ENCODE results near the gene TNS2.
"Not testable (repeated sequence)": the region's sequence is repeated elsewhere in the genome, so short reads cannot be mapped to it uniquely, and the experiment has no call there.

The TNS2 gene

DNA sequence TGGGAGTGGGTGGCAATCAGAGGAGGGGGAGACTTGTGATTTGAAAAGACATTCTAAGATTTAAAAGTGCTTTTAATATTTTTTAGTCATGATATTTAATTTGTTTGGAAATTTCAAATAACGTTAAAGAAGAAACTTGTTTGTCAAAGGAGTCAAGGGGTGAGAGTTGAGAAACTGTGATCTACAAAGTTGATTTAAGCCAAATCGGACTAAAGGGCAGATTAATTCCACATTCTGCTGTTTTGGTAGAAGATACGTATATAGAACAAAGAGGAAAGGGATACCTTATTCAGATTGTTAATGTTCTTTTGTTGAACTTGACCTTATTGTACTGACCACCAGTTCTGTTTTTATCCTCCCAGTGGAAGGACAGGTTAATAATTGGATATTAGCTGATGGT is 36.9 kb upstream of the TNS2 start:
- Mint-ChIP-seq H3K4me3 (no peak overlapping the region), H3K36me3 (ENCODE audit: low read depth) (peaks cover 74% of the 10 kb centered on the region), H3K9me3 (peaks cover 13% of the 10 kb centered on the region), H3K4me1 (peaks cover 20% of the 10 kb centered on the region), H3K27ac (no peak overlapping the region), H3K27me3 (ENCODE audit: low read depth, poor library complexity) (no peaks in the 10 kb centered on the region)
- DNase-seq = no peak
- TF ChIP-seq, protein P1, sequence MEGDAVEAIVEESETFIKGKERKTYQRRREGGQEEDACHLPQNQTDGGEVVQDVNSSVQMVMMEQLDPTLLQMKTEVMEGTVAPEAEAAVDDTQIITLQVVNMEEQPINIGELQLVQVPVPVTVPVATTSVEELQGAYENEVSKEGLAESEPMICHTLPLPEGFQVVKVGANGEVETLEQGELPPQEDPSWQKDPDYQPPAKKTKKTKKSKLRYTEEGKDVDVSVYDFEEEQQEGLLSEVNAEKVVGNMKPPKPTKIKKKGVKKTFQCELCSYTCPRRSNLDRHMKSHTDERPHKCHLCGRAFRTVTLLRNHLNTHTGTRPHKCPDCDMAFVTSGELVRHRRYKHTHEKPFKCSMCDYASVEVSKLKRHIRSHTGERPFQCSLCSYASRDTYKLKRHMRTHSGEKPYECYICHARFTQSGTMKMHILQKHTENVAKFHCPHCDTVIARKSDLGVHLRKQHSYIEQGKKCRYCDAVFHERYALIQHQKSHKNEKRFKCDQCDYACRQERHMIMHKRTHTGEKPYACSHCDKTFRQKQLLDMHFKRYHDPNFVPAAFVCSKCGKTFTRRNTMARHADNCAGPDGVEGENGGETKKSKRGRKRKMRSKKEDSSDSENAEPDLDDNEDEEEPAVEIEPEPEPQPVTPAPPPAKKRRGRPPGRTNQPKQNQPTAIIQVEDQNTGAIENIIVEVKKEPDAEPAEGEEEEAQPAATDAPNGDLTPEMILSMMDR (IDR thresholded peaks at IDR 0.05) = no peak

- TF ChIP-seq, protein P1 (IDR thresholded peaks at IDR 0.05) = no peak
- H3K9me3 Mint-ChIP-seq = peaks cover 13% of the 10 kb centered on the region
- DNase-seq = no peak
- peaks cover 7% of the 10 kb centered on the region for H3K4me1 Mint-ChIP-seq
- H3K27me3 Mint-ChIP-seq (ENCODE audit: low read depth, poor library complexity) = no peaks in the 10 kb centered on the region
- H3K4me3 Mint-ChIP-seq = no peak overlapping the region
- no peak overlapping the region for H3K27ac Mint-ChIP-seq
- H3K36me3 Mint-ChIP-seq (ENCODE audit: low read depth) = peaks cover 74% of the 10 kb centered on the region
Measured at GRCh38 chr12:53014709-53015108, 35.2 kb upstream of the TNS2 start.

- Mint-ChIP-seq H3K27me3 (ENCODE audit: low read depth, poor library complexity) (no peaks in the 10 kb centered on the region), H3K4me3 (no peak overlapping the region), H3K27ac (no peak overlapping the region), H3K36me3 (ENCODE audit: low read depth) (peaks cover 80% of the 10 kb centered on the region), H3K9me3 (no peaks in the 10 kb centered on the region), H3K4me1 (no peaks in the 10 kb centered on the region)
- DNase-seq = no peak
- TF ChIP-seq, protein P1 (IDR thresholded peaks at IDR 0.05) = no peak
Measured at GRCh38 chr12:53025250-53025649, 24.6 kb upstream of the TNS2 start.

DNA sequence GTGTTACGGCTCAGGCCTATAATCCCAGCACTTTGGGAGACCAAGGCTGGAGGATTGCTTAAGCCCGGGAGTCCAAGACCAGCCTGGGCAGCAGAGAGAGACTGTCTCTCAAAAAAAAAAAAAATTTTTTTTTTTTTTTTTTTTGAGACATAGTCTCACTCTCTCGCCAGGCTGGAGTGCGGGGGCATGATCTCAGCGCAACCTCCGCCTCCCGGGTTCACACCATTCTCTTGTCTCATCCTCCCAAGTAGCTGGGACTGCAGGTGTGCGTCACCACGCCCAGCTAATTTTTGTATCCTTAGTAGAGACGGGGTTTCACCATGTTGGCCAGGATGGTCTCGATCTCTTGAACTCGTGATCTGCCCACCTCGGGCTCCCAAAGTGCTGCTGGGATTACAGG is 22.9 kb upstream of the TNS2 start:
- not testable (repeated sequence) for H3K4me3 Mint-ChIP-seq; H3K27me3 Mint-ChIP-seq (ENCODE audit: low read depth, poor library complexity); H3K4me1 Mint-ChIP-seq; H3K27ac Mint-ChIP-seq; DNase-seq; H3K9me3 Mint-ChIP-seq
- H3K36me3 Mint-ChIP-seq (ENCODE audit: low read depth) = peaks cover 80% of the 10 kb centered on the region

DNA sequence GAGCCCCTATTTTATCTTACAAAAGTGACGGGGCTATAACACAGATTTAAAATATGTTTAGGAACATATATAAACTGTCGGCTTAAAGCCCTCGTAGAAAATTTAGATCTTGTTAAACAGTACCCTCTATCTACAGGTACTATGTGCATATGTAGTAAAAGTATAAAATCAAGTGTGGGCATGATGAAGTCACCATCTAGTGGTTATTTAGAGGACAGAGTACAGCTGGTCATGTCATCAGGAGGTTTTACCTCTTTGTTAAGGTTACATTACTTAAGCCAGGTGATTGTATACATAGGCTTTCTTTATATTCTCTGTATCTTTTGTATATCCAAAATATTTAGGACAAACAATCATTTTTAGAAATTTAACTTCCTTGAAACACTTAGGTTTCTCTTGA is 18.2 kb upstream of the TNS2 start:
- no peaks in the 10 kb centered on the region for H3K4me1 Mint-ChIP-seq
- TF ChIP-seq, protein P1 (IDR thresholded peaks at IDR 0.05) = no peak

GRCh38 chr12:53033832-53034231 is 16.0 kb upstream of the TNS2 start:
- not testable (repeated sequence) for H3K27me3 Mint-ChIP-seq (ENCODE audit: low read depth, poor library complexity); H3K4me3 Mint-ChIP-seq; H3K9me3 Mint-ChIP-seq; DNase-seq; H3K4me1 Mint-ChIP-seq
- peaks cover 77% of the 10 kb centered on the region for H3K36me3 Mint-ChIP-seq (ENCODE audit: low read depth)
- H3K27ac Mint-ChIP-seq = peak overlapping the region; percentile 20

More for the DNA sequence above, 18.2 kb upstream of the TNS2 start:
- Mint-ChIP-seq H3K36me3 (ENCODE audit: low read depth) (peaks cover 78% of the 10 kb centered on the region), H3K4me3 (no peak overlapping the region), H3K27me3 (ENCODE audit: low read depth, poor library complexity) (peaks cover 6% of the 10 kb centered on the region), H3K9me3 (no peaks in the 10 kb centered on the region), H3K27ac (no peak overlapping the region)
- DNase-seq = no peak

DNA sequence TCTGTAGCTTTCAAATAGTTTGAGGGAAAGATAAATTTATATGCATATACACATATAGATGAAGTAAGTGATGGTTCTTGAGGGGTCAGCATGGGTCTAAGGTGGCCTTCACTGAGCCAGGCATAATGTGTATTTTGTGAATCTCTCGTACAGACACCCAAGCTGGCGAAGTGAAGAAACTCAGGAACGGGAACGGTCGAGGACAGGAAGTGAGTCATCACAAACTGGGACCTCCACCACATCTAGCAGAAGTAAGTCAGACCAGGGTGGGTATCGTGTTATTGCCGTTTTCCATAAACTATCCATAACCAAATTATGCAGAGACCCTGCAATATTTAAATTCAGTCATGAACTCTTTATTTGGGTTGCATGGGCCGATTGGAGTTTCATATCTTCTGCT is 15.4 kb upstream of the TNS2 start:
- peaks cover 81% of the 10 kb centered on the region for H3K36me3 Mint-ChIP-seq (ENCODE audit: low read depth)
- no peak for DNase-seq
- H3K27ac Mint-ChIP-seq = no peak overlapping the region
- H3K9me3 Mint-ChIP-seq = no peaks in the 10 kb centered on the region
- peaks cover 6% of the 10 kb centered on the region for H3K27me3 Mint-ChIP-seq (ENCODE audit: low read depth, poor library complexity)
- H3K4me1 Mint-ChIP-seq = no peaks in the 10 kb centered on the region
- TF ChIP-seq, protein P1 (IDR thresholded peaks at IDR 0.05) = no peak
- H3K4me3 Mint-ChIP-seq = no peak overlapping the region

Data from nephron progenitor cell (in vitro differentiated cells).